ENCODE data around the gene MATN3. TPM values are rescaled to one million over a fixed set of nuclear protein-coding genes. Genes with fewer than 3 reads are reported as not detected.

MATN3 gene
- total RNA-seq, 1 donor from 2014 or later, result 0.32 TPM

- H3K27me3 Mint-ChIP-seq (ENCODE audit: unreplicated experiment), result peaks cover 10% of the 10 kb centered on the region
- peaks cover 9% of the 10 kb centered on the region for H3K9me3 Mint-ChIP-seq (ENCODE audit: unreplicated experiment)
- H3K4me1 Mint-ChIP-seq (ENCODE audit: low read depth, unreplicated experiment), result peaks cover 12% of the 10 kb centered on the region
- no peak within 1 kb of the TSS for H3K4me3 Mint-ChIP-seq (ENCODE audit: unreplicated experiment)
- no peak within 1 kb of the TSS for H3K27ac Mint-ChIP-seq (ENCODE audit: unreplicated experiment)
- no peak for TF ChIP-seq CTCF (IDR thresholded peaks at IDR 0.05; ENCODE audit: partially characterized antibody, unreplicated experiment)
- no peaks in the 10 kb centered on the region for H3K36me3 Mint-ChIP-seq (ENCODE audit: unreplicated experiment)
- DNase-seq, result peak; percentile 99
These were observed 39.2 kb upstream of the MATN3 start, which contains the start of gene LAPTM4A for GRCh38 chr2:20051532-20052228. Gene LAPTM4A, minus strand, starts transcription at chr2:20051628. Its CDS starts 108 bp downstream, at chr2:20051520.

- Mint-ChIP-seq H3K36me3 (ENCODE audit: unreplicated experiment) (no peaks in the 10 kb centered on the region), H3K9me3 (ENCODE audit: unreplicated experiment) (peaks cover 9% of the 10 kb centered on the region), H3K27ac (ENCODE audit: unreplicated experiment) (no peak overlapping the region), H3K27me3 (ENCODE audit: unreplicated experiment) (peaks cover 10% of the 10 kb centered on the region), H3K4me1 (ENCODE audit: low read depth, unreplicated experiment) (peaks cover 12% of the 10 kb centered on the region), H3K4me3 (ENCODE audit: unreplicated experiment) (no peak overlapping the region)
- no peak for TF ChIP-seq CTCF (IDR thresholded peaks at IDR 0.05; ENCODE audit: partially characterized antibody, unreplicated experiment)
- DNase-seq, result peak; percentile 40
These were observed 38.4 kb upstream of the MATN3 start for GRCh38 chr2:20050646-20051531.

GRCh38 chr2:20050104-20050645, 37.7 kb upstream of the MATN3 start:
- Mint-ChIP-seq H3K36me3 (ENCODE audit: unreplicated experiment) (no peaks in the 10 kb centered on the region), H3K4me1 (ENCODE audit: low read depth, unreplicated experiment) (peaks cover 17% of the 10 kb centered on the region), H3K9me3 (ENCODE audit: unreplicated experiment) (peaks cover 9% of the 10 kb centered on the region), H3K27ac (ENCODE audit: unreplicated experiment) (no peak overlapping the region), H3K27me3 (ENCODE audit: unreplicated experiment) (peaks cover 10% of the 10 kb centered on the region), H3K4me3 (ENCODE audit: unreplicated experiment) (no peak overlapping the region)
- TF ChIP-seq CTCF (IDR thresholded peaks at IDR 0.05; ENCODE audit: partially characterized antibody, unreplicated experiment), result no peak
- no peak for DNase-seq

GRCh38 chr2:20049637-20050036, 37.2 kb upstream of the MATN3 start:
- peaks cover 10% of the 10 kb centered on the region for H3K27me3 Mint-ChIP-seq (ENCODE audit: unreplicated experiment)
- TF ChIP-seq CTCF (IDR thresholded peaks at IDR 0.05; ENCODE audit: partially characterized antibody, unreplicated experiment), result no peak
- peaks cover 9% of the 10 kb centered on the region for H3K9me3 Mint-ChIP-seq (ENCODE audit: unreplicated experiment)
- H3K4me3 Mint-ChIP-seq (ENCODE audit: unreplicated experiment), result no peak overlapping the region
- no peaks in the 10 kb centered on the region for H3K36me3 Mint-ChIP-seq (ENCODE audit: unreplicated experiment)
- DNase-seq, result no peak
- H3K27ac Mint-ChIP-seq (ENCODE audit: unreplicated experiment), result no peak overlapping the region
- peaks cover 18% of the 10 kb centered on the region for H3K4me1 Mint-ChIP-seq (ENCODE audit: low read depth, unreplicated experiment)
